Peyer's patch (tissue), 4 donors: Measurements from ENCODE around the gene CHST9.

Experiments
- POLR2A ChIP-seq, 2 donors: fragments of 450-650 bp; IDR thresholded peaks; one replicate each; pipeline ENCODE4 v1.5.1; 2017; ENCODE audit warnings: antibody characterized with exemption in 2 of 2, mild to moderate bottlenecking in 2 of 2, moderate library complexity in 2 of 2
- TF ChIP-seq, protein P1 (sequence below), 6 experiments: fragments of 450-650 bp in 4 of 6; fragments of 200-600 bp in 2 of 6; sonication (generic) in 1 of 6; IDR thresholded peaks; one replicate each; pipeline ENCODE4 v1.5.1; 2017 to 2019; ENCODE audit warnings: antibody characterized with exemption in 6 of 6, mild to moderate bottlenecking in 3 of 6, moderate library complexity in 1 of 6

DNA sequence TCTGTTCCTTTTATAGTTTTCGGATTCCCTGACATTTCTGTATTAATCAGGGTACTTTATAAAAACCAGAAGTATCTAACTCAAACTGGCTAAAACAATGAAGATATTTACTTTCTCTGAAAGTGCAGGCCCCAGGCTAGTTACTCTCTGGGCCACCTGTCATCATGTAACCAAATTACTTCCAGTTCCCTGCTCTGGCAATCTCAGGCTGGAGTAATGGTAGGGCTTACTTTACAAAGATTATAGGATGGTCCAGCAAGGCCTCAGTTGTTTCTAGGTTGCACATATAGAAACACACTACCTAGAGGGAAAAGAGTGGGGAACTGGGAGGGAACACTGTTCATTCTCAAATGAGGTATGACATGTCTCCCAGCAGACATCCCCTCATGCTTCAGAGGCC lies 74.8 kb downstream of the CHST9 start:
- TF ChIP-seq, protein P1, sequence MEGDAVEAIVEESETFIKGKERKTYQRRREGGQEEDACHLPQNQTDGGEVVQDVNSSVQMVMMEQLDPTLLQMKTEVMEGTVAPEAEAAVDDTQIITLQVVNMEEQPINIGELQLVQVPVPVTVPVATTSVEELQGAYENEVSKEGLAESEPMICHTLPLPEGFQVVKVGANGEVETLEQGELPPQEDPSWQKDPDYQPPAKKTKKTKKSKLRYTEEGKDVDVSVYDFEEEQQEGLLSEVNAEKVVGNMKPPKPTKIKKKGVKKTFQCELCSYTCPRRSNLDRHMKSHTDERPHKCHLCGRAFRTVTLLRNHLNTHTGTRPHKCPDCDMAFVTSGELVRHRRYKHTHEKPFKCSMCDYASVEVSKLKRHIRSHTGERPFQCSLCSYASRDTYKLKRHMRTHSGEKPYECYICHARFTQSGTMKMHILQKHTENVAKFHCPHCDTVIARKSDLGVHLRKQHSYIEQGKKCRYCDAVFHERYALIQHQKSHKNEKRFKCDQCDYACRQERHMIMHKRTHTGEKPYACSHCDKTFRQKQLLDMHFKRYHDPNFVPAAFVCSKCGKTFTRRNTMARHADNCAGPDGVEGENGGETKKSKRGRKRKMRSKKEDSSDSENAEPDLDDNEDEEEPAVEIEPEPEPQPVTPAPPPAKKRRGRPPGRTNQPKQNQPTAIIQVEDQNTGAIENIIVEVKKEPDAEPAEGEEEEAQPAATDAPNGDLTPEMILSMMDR (IDR thresholded peaks at IDR 0.05), result no peak
- no peak for TF ChIP-seq POLR2A (IDR thresholded peaks at IDR 0.05)
